PC-9 (cell line): ENCODE measurements around the gene POU1F1. TPM values are rescaled to one million over a fixed set of nuclear protein-coding genes. Genes with fewer than 3 reads are reported as not detected.

Experiments used
- Bru-seq: library from RNA; stranded (reverse); fragments of 400-500 nt; gene quantifications from one replicate; lab custom pipeline; 2021; lab: Mats Ljungman, UMichigan
- BruChase-seq, 2 experiments: library from RNA; stranded (reverse); fragments of 400-500 nt; gene quantifications; one replicate each; lab custom pipeline; 2021; lab: Mats Ljungman, UMichigan
- BruUV-seq: library from RNA; stranded (reverse); fragments of 400-500 nt; replicated peaks from 2 replicates; lab custom pipeline; 2021; lab: Mats Ljungman, UMichigan
- CTCF ChIA-PET: fragments of 300-600 bp; sonication (Branson Sonifier 250); formaldehyde crosslinking; loops from one replicate; lab custom pipeline; 2022; ENCODE audit warnings: antibody characterized with exemption; lab: Charles Lee
- POLR2A ChIA-PET: fragments of 300-600 bp; sonication (Branson Sonifier 250); formaldehyde crosslinking; loops from one replicate; lab custom pipeline; 2022; ENCODE audit warnings: antibody characterized with exemption; ENCODE audit not compliant: unreplicated experiment; lab: Charles Lee
- DNase-seq, 2 experiments: peaks; one replicate each; pipeline versions ENCODE4 v3.0.0 to v3.0.0-alpha.2; 2015 to 2022; ENCODE audit warnings: mixed read lengths in 1 of 2
- H2AFZ ChIP-seq: fragments of 200-600 bp; sonication (generic); 2 replicates; pipeline ENCODE4 v1.8.1; 2017; ENCODE audit warnings: antibody characterized with exemption
- H3F3A ChIP-seq: fragments of 200-600 bp; sonication (generic); 2 replicates; pipeline ENCODE4 v1.8.1; 2017; ENCODE audit warnings: antibody characterized with exemption, mild to moderate bottlenecking, low read depth; ENCODE audit not compliant: insufficient read depth
- H3K27ac ChIP-seq: fragments of 200-600 bp; sonication (generic); 2 replicates; pipeline ENCODE4 v1.6.1; 2016; ENCODE audit warnings: mixed run types
- H3K27me3 ChIP-seq: fragments of 200-600 bp; sonication (generic); 2 replicates; pipeline ENCODE4 v1.6.1; 2016; ENCODE audit warnings: low read depth, mixed run types; ENCODE audit not compliant: insufficient read depth
- H3K36me3 ChIP-seq: fragments of 200-600 bp; sonication (generic); 2 replicates; pipeline ENCODE4 v1.6.1; 2016; ENCODE audit warnings: low read depth, mixed run types
- H3K4me1 ChIP-seq: fragments of 200-600 bp; sonication (generic); replicated peaks from 2 replicates; pipeline ENCODE4 v1.6.1; 2016; ENCODE audit warnings: mixed run types; ENCODE audit not compliant: insufficient read depth
- H3K4me2 ChIP-seq: fragments of 200-600 bp; sonication (generic); 2 replicates; pipeline ENCODE4 v1.6.1; 2017; ENCODE audit warnings: mixed run types
- H3K4me3 ChIP-seq: fragments of 200-600 bp; sonication (generic); 2 replicates; pipeline ENCODE4 v1.6.1; 2016; ENCODE audit warnings: mixed run types
- H3K79me2 ChIP-seq: fragments of 200-600 bp; sonication (generic); 2 replicates; pipeline ENCODE4 v1.6.1; 2017; ENCODE audit warnings: low read depth, mixed run types
- H3K9me2 ChIP-seq: fragments of 200-600 bp; sonication (generic); 2 replicates; pipeline ENCODE4 v1.8.1; 2017; ENCODE audit warnings: mild to moderate bottlenecking; ENCODE audit not compliant: insufficient read depth
- H3K9me3 ChIP-seq: fragments of 200-600 bp; sonication (generic); 2 replicates; pipeline ENCODE4 v1.8.1; 2016; ENCODE audit warnings: low read depth; ENCODE audit not compliant: insufficient read depth
- H4K20me1 ChIP-seq: fragments of 200-600 bp; sonication (generic); 2 replicates; pipeline ENCODE4 v1.8.1; 2017; ENCODE audit not compliant: insufficient read depth
- EZH2 ChIP-seq: fragments of 200-600 bp; sonication (generic); IDR thresholded peaks from 2 replicates; pipeline ENCODE4 v1.8.0; 2017; ENCODE audit warnings: antibody characterized with exemption, low read depth
- intact Hi-C: fragments of 100-400 bp; cut with micrococcal nuclease; formaldehyde crosslinking; loops from one replicate; pipeline ENCODE4 v1.10.0; 2022; ENCODE audit not compliant: unreplicated experiment
- long read RNA-seq: library from polyadenylated mRNA; stranded (forward); transcript quantifications from one replicate; pipeline ENCODE4 v2.0.0, GENCODE V29; 2022
- total RNA-seq: library from RNA; stranded (reverse); gene quantifications from 2 replicates; pipeline ENCODE4 v1.2.3, GENCODE V29; 2021
- TF ChIP-seq, protein P1 (sequence below): fragments of 200-600 bp; sonication (generic); conservative IDR thresholded peaks from 2 replicates; pipeline ENCODE4 v1.6.1; 2017; ENCODE audit warnings: mixed run types, antibody characterized with exemption, mild to moderate bottlenecking, moderate library complexity

POU1F1 gene, protein sequence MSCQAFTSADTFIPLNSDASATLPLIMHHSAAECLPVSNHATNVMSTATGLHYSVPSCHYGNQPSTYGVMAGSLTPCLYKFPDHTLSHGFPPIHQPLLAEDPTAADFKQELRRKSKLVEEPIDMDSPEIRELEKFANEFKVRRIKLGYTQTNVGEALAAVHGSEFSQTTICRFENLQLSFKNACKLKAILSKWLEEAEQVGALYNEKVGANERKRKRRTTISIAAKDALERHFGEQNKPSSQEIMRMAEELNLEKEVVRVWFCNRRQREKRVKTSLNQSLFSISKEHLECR
- total RNA-seq (not detected in 2 replicates), Bru-seq, nascent RNA (not detected), BruChase-seq, experiment 1, labeled RNA remaining after a 2-hour chase (not detected), BruChase-seq, experiment 2, labeled RNA remaining after a 6-hour chase (percentile 5 among the genes with signal in this experiment)
- long read RNA-seq: 0 reads

DNA sequence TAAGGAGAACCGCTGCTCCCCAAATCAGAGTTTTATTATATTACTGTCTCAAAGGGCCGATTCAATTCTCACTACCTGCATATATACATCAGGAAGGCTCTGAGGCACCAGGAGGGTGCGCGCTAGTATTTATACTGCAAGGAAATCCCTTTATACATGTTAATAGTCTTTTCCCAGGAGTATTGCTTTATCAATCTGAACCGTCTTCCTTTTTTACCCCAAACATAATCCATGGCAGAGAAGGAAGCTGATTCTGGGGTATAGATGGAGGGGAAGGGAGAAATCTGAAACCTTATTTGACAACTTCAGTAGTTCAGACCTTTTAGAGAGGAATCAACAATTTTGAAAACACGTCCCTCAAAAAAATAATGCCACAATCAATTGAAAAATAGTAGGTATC lies at the start of gene POU1F1:
POU1F1 (minus strand) TSS at position 101 of the 400 bp plus-strand sequence. CDS start 122 bp downstream, outside the sequence.
- Histone ChIP-seq H4K20me1 (no peaks in the 10 kb centered on the region), H2AFZ (peak within 1 kb of the TSS; percentile 41; the same call in 1 of the 2 replicates), H3F3A (no peaks in the 10 kb centered on the region), H3K27me3 (no peaks in the 10 kb centered on the region), H3K27ac (no peak within 1 kb of the TSS), H3K4me2 (no peak within 1 kb of the TSS), H3K4me1 (no peaks in the 10 kb centered on the region), H3K36me3 (no peaks in the 10 kb centered on the region), H3K9me3 (no peaks in the 10 kb centered on the region), H3K79me2 (no peaks in the 10 kb centered on the region), H3K4me3 (no peak within 1 kb of the TSS), H3K9me2 (no peaks in the 10 kb centered on the region)
- TF ChIP-seq, protein P1, sequence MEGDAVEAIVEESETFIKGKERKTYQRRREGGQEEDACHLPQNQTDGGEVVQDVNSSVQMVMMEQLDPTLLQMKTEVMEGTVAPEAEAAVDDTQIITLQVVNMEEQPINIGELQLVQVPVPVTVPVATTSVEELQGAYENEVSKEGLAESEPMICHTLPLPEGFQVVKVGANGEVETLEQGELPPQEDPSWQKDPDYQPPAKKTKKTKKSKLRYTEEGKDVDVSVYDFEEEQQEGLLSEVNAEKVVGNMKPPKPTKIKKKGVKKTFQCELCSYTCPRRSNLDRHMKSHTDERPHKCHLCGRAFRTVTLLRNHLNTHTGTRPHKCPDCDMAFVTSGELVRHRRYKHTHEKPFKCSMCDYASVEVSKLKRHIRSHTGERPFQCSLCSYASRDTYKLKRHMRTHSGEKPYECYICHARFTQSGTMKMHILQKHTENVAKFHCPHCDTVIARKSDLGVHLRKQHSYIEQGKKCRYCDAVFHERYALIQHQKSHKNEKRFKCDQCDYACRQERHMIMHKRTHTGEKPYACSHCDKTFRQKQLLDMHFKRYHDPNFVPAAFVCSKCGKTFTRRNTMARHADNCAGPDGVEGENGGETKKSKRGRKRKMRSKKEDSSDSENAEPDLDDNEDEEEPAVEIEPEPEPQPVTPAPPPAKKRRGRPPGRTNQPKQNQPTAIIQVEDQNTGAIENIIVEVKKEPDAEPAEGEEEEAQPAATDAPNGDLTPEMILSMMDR: no peak
- TF ChIP-seq EZH2: no peak
- DNase-seq: no peak
- CTCF ChIA-PET: no interaction called here
- intact Hi-C loops: loop anchor here (10.0 kb wide), 1 partner anchor 368 kb away; no protein-coding TSS in a partner anchor
- BruUV-seq: no TSS peak
- POLR2A ChIA-PET: no interaction called here

DNA sequence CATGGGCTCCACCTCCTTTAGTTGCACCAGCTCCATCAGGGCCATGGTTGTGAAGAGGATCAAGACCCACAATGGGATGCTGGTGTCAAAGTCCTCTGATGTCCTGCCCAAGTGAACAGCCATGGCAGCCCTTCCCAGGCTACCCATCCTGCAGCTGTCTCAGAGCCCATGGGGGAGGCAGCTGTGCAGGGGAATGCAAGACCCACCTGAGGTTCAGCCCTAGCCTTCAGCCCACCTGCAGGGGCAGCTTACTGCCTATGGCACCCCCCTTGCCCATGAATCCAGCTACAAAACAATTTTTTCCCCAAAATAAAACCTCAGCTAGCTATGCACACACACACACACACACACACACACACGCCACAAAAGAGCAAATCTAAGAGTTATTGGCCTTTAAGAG lies 48.2 kb upstream of the POU1F1 start:
- BruUV-seq: no TSS peak
- H3K9me2 ChIP-seq: no peaks in the 10 kb centered on the region
- no peaks in the 10 kb centered on the region for H3K27me3 ChIP-seq
- H3K4me1 ChIP-seq: peaks cover 5% of the 10 kb centered on the region; the same call in 1 of the 2 replicates
- no peaks in the 10 kb centered on the region for H3K36me3 ChIP-seq
- no peak overlapping the region for H3K4me3 ChIP-seq
- H3K9me3 ChIP-seq: no peaks in the 10 kb centered on the region
- no peak overlapping the region for H2AFZ ChIP-seq
- no peak overlapping the region for H3K4me2 ChIP-seq
- intact Hi-C loops: no loop called here
- ChIA-PET POLR2A (no interaction called here), CTCF (no interaction called here)
- no peaks in the 10 kb centered on the region for H3F3A ChIP-seq
- no peaks in the 10 kb centered on the region for H4K20me1 ChIP-seq
- no peak for DNase-seq
- TF ChIP-seq EZH2: no peak
- H3K79me2 ChIP-seq: no peaks in the 10 kb centered on the region
- H3K27ac ChIP-seq: no peak overlapping the region

DNA sequence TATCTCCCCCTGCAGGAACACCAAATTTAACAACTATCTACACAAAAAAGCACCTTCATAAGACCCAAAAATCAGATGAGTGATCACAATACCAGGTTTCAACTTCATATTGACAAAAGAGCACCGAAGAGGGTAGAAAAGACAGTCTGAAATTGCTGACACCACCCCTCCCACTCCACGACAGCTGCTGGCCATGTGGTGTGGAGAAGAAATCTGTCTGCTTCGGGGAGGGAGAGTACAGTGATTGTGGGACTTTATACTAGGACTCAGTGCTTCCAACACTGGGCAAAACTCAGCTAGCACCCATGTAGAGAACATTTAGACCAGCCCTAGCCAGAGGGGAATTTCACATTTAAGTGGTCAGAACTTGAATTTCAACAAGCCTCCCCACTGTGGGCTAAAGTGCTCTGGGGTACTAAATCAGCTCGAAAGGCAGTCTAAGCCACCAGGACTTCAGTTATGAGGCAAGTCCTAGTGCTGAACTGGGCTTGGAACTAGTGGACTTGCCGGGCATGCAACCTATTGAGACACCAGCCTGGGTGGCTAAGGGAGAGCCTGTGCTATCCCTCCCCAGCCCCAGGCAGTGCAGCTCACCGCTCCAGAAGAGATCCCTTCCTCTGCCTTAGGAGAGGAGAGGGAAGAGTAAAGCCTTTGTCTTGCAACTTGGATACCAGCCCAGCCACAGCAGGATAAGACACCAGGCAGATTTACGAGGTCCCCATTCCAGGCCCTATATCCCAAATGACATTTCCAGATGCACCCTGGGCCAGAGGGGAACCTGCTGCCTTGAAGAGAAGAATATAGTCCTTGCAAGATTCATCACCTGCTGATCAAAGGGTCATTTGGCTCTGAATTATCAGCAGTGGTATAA lies 44.6 kb upstream of the POU1F1 start:
- Histone ChIP-seq H3F3A (no peaks in the 10 kb centered on the region), H3K36me3 (no peaks in the 10 kb centered on the region), H3K79me2 (no peaks in the 10 kb centered on the region), H3K4me2 (no peak overlapping the region), H3K9me3 (no peaks in the 10 kb centered on the region; the same call in 1 of the 2 replicates), H3K27me3 (no peaks in the 10 kb centered on the region), H2AFZ (no peak overlapping the region), H3K4me1 (peaks cover 9% of the 10 kb centered on the region), H3K9me2 (no peaks in the 10 kb centered on the region), H4K20me1 (no peaks in the 10 kb centered on the region), H3K4me3 (no peak overlapping the region), H3K27ac (no peak overlapping the region)
- no peak for DNase-seq
- TF ChIP-seq EZH2: no peak
- TF ChIP-seq, protein P1: no peak
- no TSS peak for BruUV-seq
- ChIA-PET CTCF (no interaction called here), POLR2A (no interaction called here)
- intact Hi-C loops: no loop called here
